Measurements from ENCODE around the gene FPR2. TPM values are rescaled to one million over a fixed set of nuclear protein-coding genes. Genes with fewer than 3 reads are reported as not detected.
"Not testable (repeated sequence)": the region's sequence is repeated elsewhere in the genome, so short reads cannot be mapped to it uniquely, and the experiment has no call there.

The FPR2 gene
- total RNA-seq, 2 donors from 2014 or later: 0.30 to 3.9 TPM

DNA sequence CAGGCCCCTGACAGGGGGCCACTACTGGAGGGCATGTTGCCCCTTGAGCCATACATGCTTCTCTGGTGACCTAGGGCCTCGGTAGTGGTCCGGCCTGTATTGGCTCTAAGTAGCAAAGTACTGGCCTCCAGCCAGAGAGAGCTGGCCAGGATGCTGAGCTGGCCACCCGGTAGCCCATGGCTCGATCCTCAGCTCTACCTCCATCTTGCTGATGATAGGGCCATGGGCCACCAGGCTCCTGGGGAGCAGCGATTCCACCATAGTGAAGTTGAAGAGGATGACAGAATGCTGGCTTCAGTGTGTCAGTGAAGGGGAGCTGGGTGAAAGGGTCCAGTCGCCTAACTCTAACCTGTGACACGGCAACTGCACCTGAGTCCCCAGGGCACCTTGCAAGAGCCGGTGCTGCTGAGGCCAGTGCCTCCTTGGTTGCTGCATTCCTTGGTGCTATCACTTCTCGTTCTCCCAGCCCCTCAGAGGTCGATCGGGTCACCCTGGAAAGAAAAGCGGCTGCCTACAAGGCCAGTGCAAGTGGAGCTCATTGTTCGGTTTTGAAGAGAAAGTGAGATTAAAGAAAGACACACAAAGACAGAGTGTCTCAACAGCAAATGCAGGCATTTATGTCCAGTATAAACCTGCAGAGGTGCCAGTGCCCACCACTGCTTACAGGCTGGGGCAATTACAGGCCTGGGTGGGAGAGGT is 38.9 kb downstream of the FPR2 start:
- H3K4me3 ChIP-seq: peak overlapping the region in 1 of 2 donors; percentile 2
- H3K36me3 ChIP-seq: no peaks in the 10 kb centered on the region
- no peak for TF ChIP-seq CTCF (IDR thresholded peaks at IDR 0.05)
- no peaks in the 10 kb centered on the region for H3K27me3 ChIP-seq
- DNase-seq (ENCODE audit: low spot score): no peak
- peaks cover 0 to 48% of the 10 kb centered on the region in 2 donors for H3K4me1 ChIP-seq
- H3K27ac ChIP-seq: peak overlapping the region; percentile 90 to 94
- no peaks in the 10 kb centered on the region for H3K9me3 ChIP-seq

- H3K36me3 ChIP-seq: no peaks in the 10 kb centered on the region
- H3K4me1 ChIP-seq: peaks cover 0 to 50% of the 10 kb centered on the region in 2 donors
- no peaks in the 10 kb centered on the region for H3K27me3 ChIP-seq
- TF ChIP-seq CTCF (IDR thresholded peaks at IDR 0.05): no peak
- peak overlapping the region in 1 of 2 donors; percentile 2 for H3K4me3 ChIP-seq
- H3K27ac ChIP-seq: peak overlapping the region; percentile 90 to 94
- no peaks in the 10 kb centered on the region for H3K9me3 ChIP-seq
- DNase-seq (ENCODE audit: low spot score): peak; percentile 94
Observed at GRCh38 chr19:51800473-51801244, 39.7 kb downstream of the FPR2 start.

- Histone ChIP-seq H3K27ac (peak overlapping the region in 1 of 2 donors; percentile 94), H3K4me3 (no peak overlapping the region), H3K27me3 (no peaks in the 10 kb centered on the region), H3K36me3 (no peaks in the 10 kb centered on the region), H3K4me1 (peaks cover 0 to 66% of the 10 kb centered on the region in 2 donors), H3K9me3 (no peaks in the 10 kb centered on the region)
- no peak for DNase-seq (ENCODE audit: low spot score)
- no peak for TF ChIP-seq CTCF (IDR thresholded peaks at IDR 0.05)
Observed at GRCh38 chr19:51802775-51803174, 41.8 kb downstream of the FPR2 start.

DNA sequence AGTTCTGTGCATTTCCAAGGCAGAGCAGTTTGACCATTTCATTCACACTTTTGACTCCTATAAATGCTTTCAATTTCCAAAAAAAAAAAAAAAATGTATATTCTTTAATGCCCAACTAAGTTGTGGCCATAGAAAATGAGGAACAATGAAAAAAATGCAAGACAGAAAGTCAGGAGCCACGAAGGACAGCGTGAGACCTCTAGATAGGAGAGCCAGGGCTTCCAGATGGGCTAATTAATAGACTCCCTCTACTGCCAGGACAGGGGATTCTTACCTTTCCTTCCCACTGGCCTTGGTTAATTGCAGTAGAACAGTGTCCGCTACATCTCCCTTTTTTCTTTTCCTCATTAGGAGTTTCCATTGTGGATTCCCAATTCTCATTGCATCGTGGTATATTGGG is 42.5 kb downstream of the FPR2 start:
- Histone ChIP-seq H3K27ac (peak overlapping the region; percentile 50 to 94), H3K4me1 (peaks cover 0 to 62% of the 10 kb centered on the region in 2 donors), H3K9me3 (no peaks in the 10 kb centered on the region), H3K27me3 (no peaks in the 10 kb centered on the region), H3K4me3 (no peak overlapping the region), H3K36me3 (no peaks in the 10 kb centered on the region)
- no peak for DNase-seq (ENCODE audit: low spot score)
- TF ChIP-seq CTCF (IDR thresholded peaks at IDR 0.05): no peak

GRCh38 chr19:51803967-51804366 is 43.0 kb downstream of the FPR2 start:
- H3K4me3 ChIP-seq: no peak overlapping the region
- DNase-seq (ENCODE audit: low spot score): no peak
- no peak for TF ChIP-seq CTCF (IDR thresholded peaks at IDR 0.05)
- no peaks in the 10 kb centered on the region for H3K36me3 ChIP-seq
- peak overlapping the region; percentile 50 to 94 for H3K27ac ChIP-seq
- H3K4me1 ChIP-seq: peaks cover 0 to 57% of the 10 kb centered on the region in 2 donors
- no peaks in the 10 kb centered on the region for H3K9me3 ChIP-seq
- no peaks in the 10 kb centered on the region for H3K27me3 ChIP-seq

DNA sequence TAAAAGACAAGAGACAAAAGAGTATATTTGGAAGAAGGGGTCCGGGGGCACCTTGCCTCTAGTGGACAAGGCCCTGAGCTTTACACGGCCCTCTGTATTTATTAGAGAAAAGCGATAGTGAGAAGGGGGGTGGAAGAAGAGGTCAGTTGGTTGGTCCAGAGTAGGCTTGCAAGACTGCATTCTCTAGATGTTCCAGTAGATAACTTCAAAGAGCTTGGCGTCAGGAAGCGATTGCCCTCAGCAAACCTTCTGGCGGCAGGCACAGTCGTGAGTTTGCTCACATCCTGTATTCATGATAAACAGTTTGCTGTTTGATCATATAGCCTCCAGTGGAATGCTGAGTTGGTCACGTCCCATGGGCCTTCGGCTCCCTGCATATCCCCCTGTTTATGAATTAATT is 43.8 kb downstream of the FPR2 start:
- not testable (repeated sequence) for DNase-seq (ENCODE audit: low spot score); H3K4me3 ChIP-seq; H3K27me3 ChIP-seq; H3K36me3 ChIP-seq; H3K9me3 ChIP-seq
- Histone ChIP-seq H3K27ac (peak overlapping the region; percentile 38 to 94), H3K4me1 (peaks cover 0 to 52% of the 10 kb centered on the region in 2 donors)

GRCh38 chr19:51805396-51805795 is 44.4 kb downstream of the FPR2 start:
- H3K27me3 ChIP-seq; H3K4me3 ChIP-seq; H3K36me3 ChIP-seq; DNase-seq (ENCODE audit: low spot score); H3K9me3 ChIP-seq: not testable (repeated sequence)
- peaks cover 0 to 52% of the 10 kb centered on the region in 2 donors for H3K4me1 ChIP-seq
- H3K27ac ChIP-seq: peak overlapping the region; percentile 38 to 94

- peak overlapping the region; percentile 48 to 68 for H3K27ac ChIP-seq
- not testable (repeated sequence) for H3K9me3 ChIP-seq; H3K27me3 ChIP-seq; DNase-seq (ENCODE audit: low spot score); H3K4me3 ChIP-seq; H3K36me3 ChIP-seq
- H3K4me1 ChIP-seq: peaks cover 0 to 40% of the 10 kb centered on the region in 2 donors
Observed at GRCh38 chr19:51806571-51806970, 45.6 kb downstream of the FPR2 start.

Data from right atrium auricular region (tissue), 2 donors.